ENCODE measurements around the gene ACOXL.

ACOXL gene

DNA sequence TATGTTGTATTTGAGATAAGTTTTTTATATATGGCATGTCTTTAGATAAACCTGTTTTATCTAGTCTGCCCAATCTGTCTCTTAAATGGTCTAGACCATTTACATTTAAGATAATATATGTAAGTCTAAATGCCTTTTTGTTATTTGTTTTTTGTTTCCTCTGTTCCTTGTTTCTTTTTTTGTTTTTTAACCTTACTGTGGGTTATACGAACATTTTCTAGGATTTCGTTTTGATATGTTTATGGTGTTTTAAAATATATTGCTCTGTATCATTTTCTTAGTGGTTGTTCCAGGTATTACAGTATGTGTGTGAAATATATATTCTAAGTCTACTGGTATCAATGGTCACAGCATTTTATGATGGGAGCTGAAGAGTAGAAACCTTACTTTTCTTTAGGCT, 401.7 kb downstream of the ACOXL start:
- no peak for DNase-seq (ENCODE audit: low read depth, low spot score)

DNA sequence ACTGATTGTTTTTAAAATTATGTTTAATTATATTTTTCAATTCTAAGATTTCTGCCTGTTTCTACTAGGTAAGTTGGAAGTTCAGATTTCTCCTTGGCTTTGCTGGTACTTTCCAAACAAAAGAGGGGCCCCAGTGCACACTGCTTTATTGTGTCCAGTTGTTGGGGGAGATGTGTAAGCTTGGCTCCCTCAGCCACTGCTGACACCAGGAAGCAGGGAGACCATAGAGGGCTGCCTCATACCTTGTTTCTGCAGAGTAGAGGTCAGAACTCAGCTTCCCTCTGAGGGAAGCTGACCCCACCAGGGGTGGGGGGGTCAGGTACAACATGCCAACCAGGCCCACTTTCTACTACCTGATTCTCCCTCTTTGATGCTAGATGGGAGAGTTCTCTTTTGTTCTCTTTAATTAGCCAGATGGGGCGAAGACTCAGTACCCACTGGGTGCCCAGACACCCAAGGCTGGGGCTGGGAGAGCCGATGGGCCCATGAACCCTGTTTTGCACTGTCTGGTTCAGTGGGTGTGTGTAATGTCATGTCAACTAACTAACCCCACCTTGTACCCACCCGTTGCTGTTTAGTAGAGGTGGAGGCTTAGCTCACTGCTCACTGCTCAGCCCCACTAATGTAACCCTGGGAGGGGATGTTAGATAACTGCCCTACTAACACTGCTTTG, 403.0 kb downstream of the ACOXL start:
- no peak for DNase-seq (ENCODE audit: low read depth, low spot score)

- DNase-seq (ENCODE audit: low read depth, low spot score) = no peak
Observed at GRCh38 chr2:111135910-111136297, 403.5 kb downstream of the ACOXL start.

DNA sequence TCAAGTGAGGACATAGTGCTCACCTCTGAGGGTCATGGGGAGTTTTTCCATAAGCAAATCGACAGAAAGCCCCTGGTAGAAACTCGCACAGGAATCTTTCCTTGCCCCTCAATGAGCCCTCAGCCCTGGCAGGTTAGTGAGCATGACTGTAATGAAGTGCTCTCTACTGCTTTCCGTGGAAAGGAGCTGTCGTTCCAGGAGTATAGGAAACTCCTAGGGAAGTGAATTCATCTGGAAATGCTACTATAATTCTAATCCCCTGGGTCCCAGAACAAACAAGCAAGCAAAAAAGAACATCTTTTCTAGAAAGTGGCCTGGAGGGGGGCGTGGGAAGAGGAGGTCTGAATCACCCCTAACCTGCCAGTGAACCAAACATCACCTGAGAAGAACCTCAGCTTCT, 406.5 kb downstream of the ACOXL start:
- no peak for DNase-seq (ENCODE audit: low read depth, low spot score)

GRCh38 chr2:111139637-111140317, 407.4 kb downstream of the ACOXL start:
- no peak for DNase-seq (ENCODE audit: low read depth, low spot score)

DNA sequence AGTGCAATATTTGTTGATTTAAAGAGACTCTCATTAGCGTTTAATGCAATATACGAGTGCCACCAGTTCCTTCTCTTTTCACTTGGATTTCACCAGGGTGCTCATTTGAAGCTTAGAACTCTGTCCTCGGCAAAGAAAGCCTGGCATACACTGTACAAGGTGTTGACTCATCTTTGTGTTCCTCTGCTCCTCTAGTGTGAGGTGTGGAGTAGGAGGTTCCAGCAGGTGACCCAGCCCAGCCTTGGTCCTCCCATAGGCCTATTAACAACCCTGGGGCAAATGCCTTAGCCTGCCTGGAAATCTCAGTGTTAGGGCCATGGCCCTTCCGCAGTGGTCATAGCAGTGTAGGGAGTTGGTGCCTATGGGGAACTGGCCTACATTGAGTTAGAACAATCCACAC, 408.4 kb downstream of the ACOXL start:
- DNase-seq (ENCODE audit: low read depth, low spot score) = no peak

GRCh38 chr2:111142101-111142500, 409.7 kb downstream of the ACOXL start:
- DNase-seq (ENCODE audit: low read depth, low spot score) = no peak

DNA sequence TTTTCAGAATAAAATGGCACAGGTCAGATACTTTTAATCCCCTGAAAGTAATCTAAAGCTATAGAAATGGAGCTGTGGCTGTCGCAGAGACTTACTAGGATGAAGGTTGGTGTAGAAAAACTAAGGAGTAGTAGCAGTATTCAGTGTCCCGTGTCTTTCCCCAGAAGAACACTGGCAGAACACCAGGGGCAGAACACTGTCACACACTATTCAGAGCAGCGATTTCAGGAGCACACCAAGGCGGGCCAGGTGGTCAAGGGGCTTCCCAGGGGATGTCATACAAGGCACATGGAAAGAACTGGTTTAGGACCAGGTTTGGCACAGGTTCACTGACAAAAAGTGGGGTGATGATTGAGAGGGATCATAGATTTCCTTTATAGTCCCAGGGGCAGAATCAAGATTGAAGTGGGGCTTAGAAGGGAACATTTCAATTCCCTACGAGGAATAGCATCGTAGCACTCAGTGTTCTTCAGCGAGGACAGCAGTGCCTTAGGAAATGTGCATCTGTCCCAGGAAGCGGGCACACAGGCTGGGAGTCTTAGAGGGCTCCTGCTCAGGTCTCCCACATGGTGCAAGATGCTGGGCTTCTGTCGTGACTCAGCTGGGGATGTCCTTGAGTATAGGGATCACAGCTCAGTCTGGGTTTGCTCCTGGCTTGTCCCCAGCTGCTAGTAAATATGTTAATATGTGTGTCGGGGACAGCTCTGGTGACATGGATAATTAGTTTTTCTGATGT, 410.9 kb downstream of the ACOXL start:
- DNase-seq (ENCODE audit: low read depth, low spot score) = no peak

- no peak for DNase-seq (ENCODE audit: low read depth, low spot score)
Observed at GRCh38 chr2:111143843-111144198, 411.4 kb downstream of the ACOXL start.

DNA sequence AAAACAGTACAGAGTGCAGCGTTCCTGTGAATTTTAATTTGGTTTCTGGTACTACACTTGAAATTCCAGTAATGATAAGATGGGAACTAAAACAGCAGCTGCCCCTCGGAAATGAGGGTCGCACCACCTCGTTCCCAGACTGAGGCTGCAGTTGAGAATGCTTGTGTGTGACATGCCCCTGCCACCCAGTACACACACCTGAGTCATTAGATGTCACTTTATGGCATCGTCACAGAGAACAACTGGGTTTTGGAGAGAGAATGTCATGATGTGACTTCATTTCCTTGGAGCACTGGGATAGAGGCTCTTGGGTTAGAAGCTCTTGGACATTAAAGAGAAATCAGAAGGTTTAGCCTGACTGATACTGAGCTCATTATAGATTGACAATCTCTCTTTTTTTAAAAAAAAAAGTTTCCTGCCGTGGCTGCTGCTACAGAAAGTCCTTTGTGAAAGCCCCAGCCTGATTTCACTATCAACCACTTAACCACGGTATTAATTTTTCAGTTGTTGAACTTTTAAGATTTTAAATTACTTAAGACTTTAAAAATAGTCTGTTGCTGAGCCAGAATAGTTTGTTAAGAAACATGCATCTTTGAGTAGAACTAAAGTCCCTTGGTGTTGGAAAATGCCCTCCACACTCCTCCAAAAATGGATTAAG, 412.9 kb downstream of the ACOXL start:
- no peak for DNase-seq (ENCODE audit: low read depth, low spot score)

GRCh38 chr2:111145951-111146350, 413.6 kb downstream of the ACOXL start:
- DNase-seq (ENCODE audit: low read depth, low spot score) = no peak

DNA sequence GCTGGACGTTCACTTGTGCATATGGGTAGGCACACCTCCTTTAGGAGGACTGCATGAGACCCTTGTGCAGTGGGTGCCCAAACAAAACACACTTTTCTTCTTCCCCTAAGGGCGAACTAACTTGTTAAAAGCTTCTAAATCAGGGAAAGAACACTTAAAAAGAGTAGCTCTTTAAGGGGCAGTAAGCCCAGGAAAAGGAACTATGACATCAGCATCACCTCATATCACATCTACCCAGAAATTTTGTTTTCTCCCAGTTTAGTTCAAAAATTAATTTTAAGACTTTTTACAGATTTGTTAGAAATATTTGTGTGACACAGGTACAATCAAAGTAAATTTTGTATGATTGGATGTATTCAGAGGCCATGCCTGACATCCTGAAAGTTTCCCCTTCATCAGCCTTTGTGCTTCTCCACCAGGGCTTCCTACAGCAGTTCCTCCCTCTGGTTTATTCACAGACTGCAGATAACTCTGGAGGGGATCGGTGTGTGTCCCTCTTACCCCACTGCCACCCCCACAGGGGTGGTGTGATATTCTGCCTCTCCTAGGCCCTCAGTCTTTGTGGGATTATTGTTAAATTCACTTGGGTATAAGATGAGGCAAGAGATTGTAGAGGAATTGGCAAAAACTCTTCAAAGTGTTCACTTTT, 416.0 kb downstream of the ACOXL start:
- DNase-seq (ENCODE audit: low read depth, low spot score) = no peak

DNA sequence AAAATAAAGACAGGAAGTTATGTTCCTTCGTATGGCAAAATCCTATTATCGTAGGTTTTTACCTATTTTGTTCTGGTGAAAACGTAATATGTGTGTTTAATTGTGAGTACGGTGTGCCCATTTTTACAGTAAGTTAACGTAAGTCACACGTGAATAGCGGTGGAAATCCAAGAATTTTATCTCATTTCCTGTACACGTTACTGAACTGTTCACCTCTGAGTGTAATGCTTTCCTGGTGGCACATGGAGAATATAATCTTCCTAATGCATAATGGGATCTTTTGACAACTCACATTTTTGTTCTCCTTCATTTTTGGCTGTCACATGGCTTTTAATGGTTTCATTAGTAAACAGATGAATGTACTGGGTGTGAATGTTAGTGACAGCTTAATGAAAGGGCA, 416.6 kb downstream of the ACOXL start:
- DNase-seq (ENCODE audit: low read depth, low spot score) = no peak

DNA sequence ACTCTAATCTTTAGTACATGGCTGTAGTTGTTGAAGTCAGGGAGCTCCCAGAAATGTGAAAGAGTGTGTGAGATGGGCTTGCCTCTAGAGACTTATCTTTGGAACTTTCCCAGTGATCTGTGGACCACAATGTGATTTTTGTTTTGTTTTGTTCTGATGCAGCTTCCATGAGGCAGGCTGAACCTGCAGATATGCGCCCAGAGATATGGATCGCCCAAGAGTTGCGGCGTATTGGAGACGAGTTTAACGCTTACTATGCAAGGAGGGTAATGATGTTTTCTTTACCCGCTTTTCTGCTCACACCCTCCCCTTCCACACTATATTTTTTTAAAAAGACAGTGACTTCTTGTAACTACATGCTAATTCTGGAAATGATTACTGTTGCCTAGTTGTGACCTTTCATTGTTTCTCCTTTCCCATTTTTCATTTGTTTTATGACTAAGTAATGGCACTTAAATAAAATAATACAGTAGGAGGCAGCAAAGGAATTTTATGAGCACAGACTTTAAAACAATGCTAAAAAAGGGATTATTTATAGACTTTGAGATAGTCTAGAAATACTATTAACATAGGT, 417.6 kb downstream of the ACOXL start:
- no peak for DNase-seq (ENCODE audit: low read depth, low spot score)

DNA sequence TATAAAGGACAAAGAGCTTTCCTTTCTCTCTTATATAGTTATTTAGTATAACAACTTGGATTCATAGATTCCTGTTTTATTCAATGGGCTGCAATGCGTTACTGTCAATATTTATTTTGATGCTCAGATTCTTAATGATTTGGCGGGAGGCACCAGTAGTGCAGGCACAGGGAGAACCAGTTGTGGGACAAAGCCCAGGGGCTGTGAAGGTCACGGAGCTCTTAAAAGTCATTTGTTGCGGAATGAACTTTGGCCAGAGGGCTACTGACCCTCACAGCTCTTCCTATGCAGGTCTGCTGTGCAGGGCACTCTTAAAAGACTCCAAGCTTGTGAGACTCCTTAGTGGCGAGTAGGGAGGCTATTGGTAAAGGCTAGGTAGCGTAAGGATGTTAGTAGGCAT, 422.4 kb downstream of the ACOXL start:
- DNase-seq (ENCODE audit: low read depth, low spot score) = no peak

DNA sequence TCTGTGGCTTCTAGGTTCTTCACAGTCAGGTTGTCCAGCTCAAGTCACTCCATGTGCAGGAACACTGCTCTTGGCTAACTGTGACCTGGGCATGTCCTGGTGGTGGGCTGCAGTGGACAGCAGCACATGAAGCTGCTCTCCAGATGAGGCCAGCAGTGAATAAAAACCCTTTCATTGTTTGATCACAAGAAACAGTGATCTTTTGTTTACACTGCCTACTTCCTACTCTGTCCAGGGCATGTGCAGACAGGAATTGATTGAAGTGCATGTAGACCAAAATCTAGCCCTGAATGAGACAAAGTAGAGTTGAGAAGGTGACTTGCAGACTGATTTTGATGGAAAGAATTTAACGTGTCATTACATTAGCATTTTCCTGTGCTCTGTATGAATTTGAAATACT, 423.2 kb downstream of the ACOXL start:
- DNase-seq (ENCODE audit: low read depth, low spot score) = no peak

- no peak for DNase-seq (ENCODE audit: low read depth, low spot score)
Observed at GRCh38 chr2:111156529-111156928, 424.2 kb downstream of the ACOXL start.

DNA sequence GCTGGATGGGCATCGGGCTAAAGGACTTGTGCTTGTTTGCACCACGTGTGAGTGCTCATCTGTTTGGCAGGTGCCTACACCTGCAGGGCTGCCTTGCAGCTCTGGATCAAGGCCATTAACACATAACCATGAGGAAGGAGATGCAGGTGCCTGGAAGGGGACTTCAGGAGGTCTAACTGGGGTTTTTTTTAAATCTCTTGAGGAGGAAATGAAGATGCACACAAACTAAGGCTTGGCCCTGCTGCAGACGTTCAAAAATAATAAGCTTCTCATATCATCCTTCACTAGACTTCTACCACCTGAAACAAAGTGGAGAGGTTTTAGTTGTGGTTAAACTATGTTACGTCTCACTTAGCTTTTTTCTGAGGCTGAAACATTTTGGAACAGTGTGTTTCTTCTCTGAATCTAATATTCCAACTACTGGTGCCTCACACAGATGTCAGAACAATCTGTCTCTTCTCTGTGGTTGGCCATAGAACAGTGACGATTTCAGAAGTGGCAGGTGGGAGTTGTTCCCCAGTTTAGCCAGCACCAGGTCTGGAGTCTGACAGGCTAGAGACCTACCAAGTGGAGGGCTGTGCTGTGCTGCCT, 424.8 kb downstream of the ACOXL start:
- no peak for DNase-seq (ENCODE audit: low read depth, low spot score)

GRCh38 chr2:111157798-111158197, 425.4 kb downstream of the ACOXL start:
- DNase-seq (ENCODE audit: low read depth, low spot score) = no peak

DNA sequence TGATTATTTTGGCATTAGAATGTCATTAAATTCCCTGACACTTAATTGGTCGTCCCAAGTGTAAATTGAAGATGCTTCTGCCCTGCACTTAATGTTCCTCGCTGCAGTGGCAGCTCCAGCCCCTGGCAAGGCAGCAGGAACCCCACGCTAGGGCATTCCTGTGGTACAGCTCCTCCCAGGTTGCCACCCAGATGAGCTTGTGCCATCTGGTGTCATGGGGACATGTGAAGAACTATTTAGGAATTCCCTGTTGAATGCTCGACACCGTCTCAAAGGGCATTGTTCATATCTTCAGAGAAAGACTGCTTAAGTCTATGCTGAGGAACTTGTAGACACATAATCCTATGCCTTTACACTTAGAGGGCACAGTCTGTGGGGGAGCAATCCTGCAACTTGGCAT, 427.3 kb downstream of the ACOXL start:
- DNase-seq (ENCODE audit: low read depth, low spot score) = no peak

- DNase-seq (ENCODE audit: low read depth, low spot score) = no peak
Observed at GRCh38 chr2:111160758-111161157, 428.4 kb downstream of the ACOXL start.
